ENCODE data around the gene SHH. TPM values are rescaled to one million over a fixed set of nuclear protein-coding genes. Genes with fewer than 3 reads are reported as not detected.

The SHH gene
- total RNA-seq, 1 experiment from 2014 or later: 0.26 TPM

- TF ChIP-seq E2F5 (CRISPR knock-in tag; IDR thresholded peaks at IDR 0.05): no peak
- TF ChIP-seq E2F1 (CRISPR knock-in tag; IDR thresholded peaks at IDR 0.05): no peak
- TF ChIP-seq ZNF232 (CRISPR knock-in tag; IDR thresholded peaks at IDR 0.05): no peak
- no peak for TF ChIP-seq PRRX2 (CRISPR knock-in tag; IDR thresholded peaks at IDR 0.05)
- no peak for TF ChIP-seq ELF4 (CRISPR knock-in tag; IDR thresholded peaks at IDR 0.05; ENCODE audit: low read depth)
- no peak for TF ChIP-seq NFYB (CRISPR knock-in tag; conservative IDR thresholded peaks at IDR 0.05; ENCODE audit: low read depth)
- no peak for TF ChIP-seq ZNF423 (CRISPR knock-in tag; IDR thresholded peaks at IDR 0.05)
- no peak for TF ChIP-seq FOXJ3 (CRISPR knock-in tag; IDR thresholded peaks at IDR 0.05; ENCODE audit: borderline replicate concordance)
Measured at GRCh38 chr7:155792315-155792960, 19.8 kb downstream of the SHH start (continued).

- no peak for DNase-seq (ENCODE audit: low spot score)
- H3K4me1 Mint-ChIP-seq: peaks cover 4% of the 10 kb centered on the region
- TF ChIP-seq E2F1 (CRISPR knock-in tag; IDR thresholded peaks at IDR 0.05): no peak
- H3K27me3 Mint-ChIP-seq (ENCODE audit: low read depth): peaks cover 34% of the 10 kb centered on the region
- no peak overlapping the region for H3K27ac Mint-ChIP-seq
- ATAC-seq: no peak
- H3K4me3 Mint-ChIP-seq: no peak overlapping the region
- peaks cover 3% of the 10 kb centered on the region; the same call in 1 of the 2 replicates for H3K9me3 Mint-ChIP-seq
- H3K36me3 Mint-ChIP-seq: no peaks in the 10 kb centered on the region
- ChIA-PET POLR2A (no interaction called here), CTCF (no interaction called here)
Measured at GRCh38 chr7:155791836-155792235, 20.4 kb downstream of the SHH start.

- POLR2A ChIA-PET: no interaction called here
Measured at GRCh38 chr7:155791214-155791737, 21.0 kb downstream of the SHH start.

More at GRCh38 chr7:155791214-155791737, 21.0 kb downstream of the SHH start:
- peaks cover 4% of the 10 kb centered on the region for H3K4me1 Mint-ChIP-seq
- H3K36me3 Mint-ChIP-seq: no peaks in the 10 kb centered on the region
- H3K27me3 Mint-ChIP-seq (ENCODE audit: low read depth): peaks cover 34% of the 10 kb centered on the region
- no peak overlapping the region for H3K4me3 Mint-ChIP-seq
- no peak for TF ChIP-seq GABPB1 (CRISPR knock-in tag; IDR thresholded peaks at IDR 0.05)
- no peak for TF ChIP-seq ATF2 (CRISPR knock-in tag; IDR thresholded peaks at IDR 0.05; ENCODE audit: borderline replicate concordance, low read depth)
- TF ChIP-seq ZBTB21 (CRISPR knock-in tag; IDR thresholded peaks at IDR 0.05; ENCODE audit: borderline replicate concordance): no peak
- no peak for TF ChIP-seq E2F4 (CRISPR knock-in tag; IDR thresholded peaks at IDR 0.05; ENCODE audit: borderline replicate concordance, low read depth)
- TF ChIP-seq CDX4 (CRISPR knock-in tag; IDR thresholded peaks at IDR 0.05; ENCODE audit: borderline replicate concordance): no peak
- ATAC-seq: no peak
- H3K27ac Mint-ChIP-seq: no peak overlapping the region
- no peak for DNase-seq (ENCODE audit: low spot score)
- CTCF ChIA-PET: interaction anchor here (0.5 kb wide), 1 partner anchor 344 kb away, joined by 3 read pairs; no protein-coding TSS in a partner anchor
- H3K9me3 Mint-ChIP-seq: peaks cover 3% of the 10 kb centered on the region; the same call in 1 of the 2 replicates

All from WTC11 (cell line).